PC-9 (cell line): ENCODE data around the gene GALNT10. TPM values are rescaled to one million over a fixed set of nuclear protein-coding genes. Genes with fewer than 3 reads are reported as not detected.

Source experiments
- BruUV-seq: library from RNA; stranded (reverse); fragments of 400-500 nt; replicated peaks from 2 replicates; lab custom pipeline; 2021; lab: Mats Ljungman, UMichigan
- CTCF ChIA-PET: fragments of 300-600 bp; sonication (Branson Sonifier 250); formaldehyde crosslinking; loops from one replicate; lab custom pipeline; 2022; ENCODE audit warnings: antibody characterized with exemption; lab: Charles Lee
- POLR2A ChIA-PET: fragments of 300-600 bp; sonication (Branson Sonifier 250); formaldehyde crosslinking; loops from one replicate; lab custom pipeline; 2022; ENCODE audit warnings: antibody characterized with exemption; ENCODE audit not compliant: unreplicated experiment; lab: Charles Lee
- DNase-seq, 2 experiments: peaks; one replicate each; pipeline versions ENCODE4 v3.0.0 to v3.0.0-alpha.2; 2015 to 2022; ENCODE audit warnings: mixed read lengths in 1 of 2
- H2AFZ ChIP-seq: fragments of 200-600 bp; sonication (generic); 2 replicates; pipeline ENCODE4 v1.8.1; 2017; ENCODE audit warnings: antibody characterized with exemption
- H3F3A ChIP-seq: fragments of 200-600 bp; sonication (generic); 2 replicates; pipeline ENCODE4 v1.8.1; 2017; ENCODE audit warnings: antibody characterized with exemption, mild to moderate bottlenecking, low read depth; ENCODE audit not compliant: insufficient read depth
- H3K27ac ChIP-seq: fragments of 200-600 bp; sonication (generic); 2 replicates; pipeline ENCODE4 v1.6.1; 2016; ENCODE audit warnings: mixed run types
- H3K27me3 ChIP-seq: fragments of 200-600 bp; sonication (generic); 2 replicates; pipeline ENCODE4 v1.6.1; 2016; ENCODE audit warnings: low read depth, mixed run types; ENCODE audit not compliant: insufficient read depth
- H3K36me3 ChIP-seq: fragments of 200-600 bp; sonication (generic); 2 replicates; pipeline ENCODE4 v1.6.1; 2016; ENCODE audit warnings: low read depth, mixed run types
- H3K4me1 ChIP-seq: fragments of 200-600 bp; sonication (generic); replicated peaks from 2 replicates; pipeline ENCODE4 v1.6.1; 2016; ENCODE audit warnings: mixed run types; ENCODE audit not compliant: insufficient read depth
- H3K4me2 ChIP-seq: fragments of 200-600 bp; sonication (generic); 2 replicates; pipeline ENCODE4 v1.6.1; 2017; ENCODE audit warnings: mixed run types
- H3K4me3 ChIP-seq: fragments of 200-600 bp; sonication (generic); 2 replicates; pipeline ENCODE4 v1.6.1; 2016; ENCODE audit warnings: mixed run types
- H3K79me2 ChIP-seq: fragments of 200-600 bp; sonication (generic); 2 replicates; pipeline ENCODE4 v1.6.1; 2017; ENCODE audit warnings: low read depth, mixed run types
- H3K9me2 ChIP-seq: fragments of 200-600 bp; sonication (generic); 2 replicates; pipeline ENCODE4 v1.8.1; 2017; ENCODE audit warnings: mild to moderate bottlenecking; ENCODE audit not compliant: insufficient read depth
- H3K9me3 ChIP-seq: fragments of 200-600 bp; sonication (generic); 2 replicates; pipeline ENCODE4 v1.8.1; 2016; ENCODE audit warnings: low read depth; ENCODE audit not compliant: insufficient read depth
- H4K20me1 ChIP-seq: fragments of 200-600 bp; sonication (generic); 2 replicates; pipeline ENCODE4 v1.8.1; 2017; ENCODE audit not compliant: insufficient read depth
- CTCF ChIP-seq: fragments of 200-600 bp; sonication (generic); conservative IDR thresholded peaks from 2 replicates; pipeline ENCODE4 v1.6.1; 2017; ENCODE audit warnings: mixed run types, antibody characterized with exemption, mild to moderate bottlenecking, moderate library complexity
- EZH2 ChIP-seq: fragments of 200-600 bp; sonication (generic); IDR thresholded peaks from 2 replicates; pipeline ENCODE4 v1.8.0; 2017; ENCODE audit warnings: antibody characterized with exemption, low read depth
- intact Hi-C: fragments of 100-400 bp; cut with micrococcal nuclease; formaldehyde crosslinking; loops from one replicate; pipeline ENCODE4 v1.10.0; 2022; ENCODE audit not compliant: unreplicated experiment
- total RNA-seq: library from RNA; stranded (reverse); gene quantifications from 2 replicates; pipeline ENCODE4 v1.2.3, GENCODE V29; 2021

GALNT10 gene
- total RNA-seq, 1 experiment from 2014 or later: 101 TPM

- ChIA-PET POLR2A (no interaction called here), CTCF (no interaction called here)
- Histone ChIP-seq H3K9me2 (no peaks in the 10 kb centered on the region), H3F3A (peaks cover 12% of the 10 kb centered on the region), H2AFZ (no peak overlapping the region), H3K27me3 (no peaks in the 10 kb centered on the region), H3K9me3 (no peaks in the 10 kb centered on the region), H3K4me1 (peaks cover 18% of the 10 kb centered on the region), H3K27ac (no peak overlapping the region), H3K4me3 (no peak overlapping the region), H3K79me2 (no peaks in the 10 kb centered on the region; the same call in 1 of the 2 replicates), H3K36me3 (no peaks in the 10 kb centered on the region; the same call in 1 of the 2 replicates), H4K20me1 (no peaks in the 10 kb centered on the region), H3K4me2 (no peak overlapping the region)
- TF ChIP-seq EZH2 (no peak), CTCF (no peak)
- BruUV-seq: no TSS peak
- intact Hi-C loops: no loop called here
- DNase-seq: no peak
These were observed 81.5 kb downstream of the GALNT10 start for GRCh38 chr5:154271936-154272514.

- peaks cover 20% of the 10 kb centered on the region; the same call in 1 of the 2 replicates for H3K4me1 ChIP-seq
- H3K27me3 ChIP-seq: no peaks in the 10 kb centered on the region
- no peaks in the 10 kb centered on the region for H3K9me3 ChIP-seq
- H2AFZ ChIP-seq: no peak overlapping the region
- BruUV-seq: no TSS peak
- no peak overlapping the region for H3K4me3 ChIP-seq
- no peaks in the 10 kb centered on the region for H3K9me2 ChIP-seq
- TF ChIP-seq EZH2 (no peak), CTCF (no peak)
- CTCF ChIA-PET: no interaction called here
- no peaks in the 10 kb centered on the region; the same call in 1 of the 2 replicates for H3K36me3 ChIP-seq
- intact Hi-C loops: no loop called here
- H3F3A ChIP-seq: peaks cover 4% of the 10 kb centered on the region; the same call in 1 of the 2 replicates
- no peak for DNase-seq
- H3K27ac ChIP-seq: no peak overlapping the region
- H4K20me1 ChIP-seq: no peaks in the 10 kb centered on the region
- POLR2A ChIA-PET: no interaction called here
- no peak overlapping the region for H3K4me2 ChIP-seq
- H3K79me2 ChIP-seq: no peaks in the 10 kb centered on the region; the same call in 1 of the 2 replicates
These were observed 82.6 kb downstream of the GALNT10 start for GRCh38 chr5:154273028-154273617.

- Histone ChIP-seq H3K9me2 (no peaks in the 10 kb centered on the region), H3K36me3 (no peaks in the 10 kb centered on the region; the same call in 1 of the 2 replicates), H3F3A (peaks cover 4% of the 10 kb centered on the region; the same call in 1 of the 2 replicates), H3K79me2 (no peaks in the 10 kb centered on the region; the same call in 1 of the 2 replicates), H4K20me1 (no peaks in the 10 kb centered on the region), H3K4me2 (no peak overlapping the region), H3K4me3 (no peak overlapping the region), H3K4me1 (peaks cover 20% of the 10 kb centered on the region; the same call in 1 of the 2 replicates), H2AFZ (no peak overlapping the region), H3K27ac (no peak overlapping the region), H3K27me3 (no peaks in the 10 kb centered on the region), H3K9me3 (no peaks in the 10 kb centered on the region)
- POLR2A ChIA-PET: no interaction called here
- CTCF ChIA-PET: no interaction called here
- no peak for DNase-seq
- TF ChIP-seq CTCF (no peak), EZH2 (no peak)
- no TSS peak for BruUV-seq
- intact Hi-C loops: no loop called here
These were observed 83.7 kb downstream of the GALNT10 start for GRCh38 chr5:154273963-154274827.
